Measurements from ENCODE around the gene FPR1. TPM values are rescaled to one million over a fixed set of nuclear protein-coding genes. Genes with fewer than 3 reads are reported as not detected.

The FPR1 gene
- total and polyA plus RNA-seq, 2 of the 13 experiments (the other 11 are each of a cell fraction or from before 2014, with no cell fraction given), result not detected

DNA sequence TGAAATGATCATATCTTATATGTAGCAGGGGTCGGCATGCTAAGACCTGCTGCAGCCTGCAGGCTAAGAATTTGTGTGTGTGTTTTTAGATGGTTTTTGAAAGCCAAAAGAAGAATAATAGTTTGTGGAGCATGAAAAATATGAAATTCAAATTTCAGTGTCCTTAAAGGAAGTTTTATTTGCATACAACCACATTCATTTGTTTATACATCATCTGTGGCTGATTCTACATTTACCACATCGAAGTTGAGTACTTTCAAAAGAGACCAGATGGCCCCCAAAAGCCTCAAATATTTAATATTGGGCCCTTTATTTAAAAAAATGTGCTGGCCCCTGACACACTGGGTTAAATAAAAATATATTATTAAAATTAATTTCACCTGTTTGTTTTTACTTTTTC is 29.2 kb downstream of the FPR1 start (continued):
- TF ChIP-seq THYN1 (CRISPR knock-in tag; IDR thresholded peaks at IDR 0.05; ENCODE audit: borderline replicate concordance, low read depth) (no peak), ARHGAP35 (CRISPR knock-in tag; IDR thresholded peaks at IDR 0.05; ENCODE audit: borderline replicate concordance) (no peak), KAT8 (CRISPR knock-in tag; IDR thresholded peaks at IDR 0.05) (no peak)
- TF ChIP-seq, protein P1, sequence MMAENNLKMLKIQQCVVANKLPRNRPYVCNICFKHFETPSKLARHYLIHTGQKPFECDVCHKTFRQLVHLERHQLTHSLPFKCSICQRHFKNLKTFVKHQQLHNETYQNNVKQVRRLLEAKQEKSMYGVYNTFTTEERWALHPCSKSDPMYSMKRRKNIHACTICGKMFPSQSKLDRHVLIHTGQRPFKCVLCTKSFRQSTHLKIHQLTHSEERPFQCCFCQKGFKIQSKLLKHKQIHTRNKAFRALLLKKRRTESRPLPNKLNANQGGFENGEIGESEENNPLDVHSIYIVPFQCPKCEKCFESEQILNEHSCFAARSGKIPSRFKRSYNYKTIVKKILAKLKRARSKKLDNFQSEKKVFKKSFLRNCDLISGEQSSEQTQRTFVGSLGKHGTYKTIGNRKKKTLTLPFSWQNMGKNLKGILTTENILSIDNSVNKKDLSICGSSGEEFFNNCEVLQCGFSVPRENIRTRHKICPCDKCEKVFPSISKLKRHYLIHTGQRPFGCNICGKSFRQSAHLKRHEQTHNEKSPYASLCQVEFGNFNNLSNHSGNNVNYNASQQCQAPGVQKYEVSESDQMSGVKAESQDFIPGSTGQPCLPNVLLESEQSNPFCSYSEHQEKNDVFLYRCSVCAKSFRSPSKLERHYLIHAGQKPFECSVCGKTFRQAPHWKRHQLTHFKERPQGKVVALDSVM (CRISPR knock-in tag; IDR thresholded peaks at IDR 0.05), result no peak

DNA sequence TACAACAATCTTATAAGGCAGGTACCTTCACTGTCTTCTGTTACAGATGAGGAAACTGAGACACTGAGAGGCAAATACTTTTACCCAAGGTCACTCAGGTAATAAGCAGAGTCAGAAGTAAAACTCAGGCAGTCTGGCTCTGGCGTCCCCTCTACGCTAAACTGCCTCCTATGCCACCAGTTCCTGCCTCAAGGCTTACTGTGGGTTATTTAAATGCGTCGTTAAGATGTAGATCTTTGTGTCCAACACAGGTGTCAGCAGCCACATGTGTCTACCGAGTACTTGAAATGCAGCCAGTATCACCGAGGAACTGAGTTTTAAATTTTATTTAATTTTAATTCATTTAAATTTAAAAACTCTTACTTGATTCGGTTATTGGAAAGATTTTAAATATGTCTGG is 29.8 kb downstream of the FPR1 start:
- ChIA-PET POLR2A (no interaction called here), CTCF (ENCODE audit: low intra/inter-chr PET ratio, low total read pairs) (no interaction called here)
- no peak for TF ChIP-seq ZNF3 (CRISPR knock-in tag; IDR thresholded peaks at IDR 0.05)
- no peak for TF ChIP-seq NFE2L1 (CRISPR knock-in tag; IDR thresholded peaks at IDR 0.05; ENCODE audit: borderline replicate concordance)
- no peak for TF ChIP-seq XRCC5 (optimal IDR thresholded peaks at IDR 0.05; ENCODE audit: low read length)
- no peak for TF ChIP-seq GTF3A (CRISPR knock-in tag; conservative IDR thresholded peaks at IDR 0.05)
- TF ChIP-seq ZFP82 (CRISPR knock-in tag; IDR thresholded peaks at IDR 0.05; ENCODE audit: borderline replicate concordance), result no peak
- TF ChIP-seq, protein P2, sequence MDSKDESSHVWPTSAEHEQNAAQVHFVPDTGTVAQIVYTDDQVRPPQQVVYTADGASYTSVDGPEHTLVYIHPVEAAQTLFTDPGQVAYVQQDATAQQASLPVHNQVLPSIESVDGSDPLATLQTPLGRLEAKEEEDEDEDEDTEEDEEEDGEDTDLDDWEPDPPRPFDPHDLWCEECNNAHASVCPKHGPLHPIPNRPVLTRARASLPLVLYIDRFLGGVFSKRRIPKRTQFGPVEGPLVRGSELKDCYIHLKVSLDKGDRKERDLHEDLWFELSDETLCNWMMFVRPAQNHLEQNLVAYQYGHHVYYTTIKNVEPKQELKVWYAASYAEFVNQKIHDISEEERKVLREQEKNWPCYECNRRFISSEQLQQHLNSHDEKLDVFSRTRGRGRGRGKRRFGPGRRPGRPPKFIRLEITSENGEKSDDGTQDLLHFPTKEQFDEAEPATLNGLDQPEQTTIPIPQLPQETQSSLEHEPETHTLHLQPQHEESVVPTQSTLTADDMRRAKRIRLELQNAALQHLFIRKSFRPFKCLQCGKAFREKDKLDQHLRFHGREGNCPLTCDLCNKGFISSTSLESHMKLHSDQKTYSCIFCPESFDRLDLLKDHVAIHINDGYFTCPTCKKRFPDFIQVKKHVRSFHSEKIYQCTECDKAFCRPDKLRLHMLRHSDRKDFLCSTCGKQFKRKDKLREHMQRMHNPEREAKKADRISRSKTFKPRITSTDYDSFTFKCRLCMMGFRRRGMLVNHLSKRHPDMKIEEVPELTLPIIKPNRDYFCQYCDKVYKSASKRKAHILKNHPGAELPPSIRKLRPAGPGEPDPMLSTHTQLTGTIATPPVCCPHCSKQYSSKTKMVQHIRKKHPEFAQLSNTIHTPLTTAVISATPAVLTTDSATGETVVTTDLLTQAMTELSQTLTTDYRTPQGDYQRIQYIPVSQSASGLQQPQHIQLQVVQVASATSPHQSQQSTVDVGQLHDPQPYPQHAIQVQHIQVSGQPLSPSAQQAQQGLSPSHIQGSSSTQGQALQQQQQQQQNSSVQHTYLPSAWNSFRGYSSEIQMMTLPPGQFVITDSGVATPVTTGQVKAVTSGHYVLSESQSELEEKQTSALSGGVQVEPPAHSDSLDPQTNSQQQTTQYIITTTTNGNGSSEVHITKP (CRISPR knock-in tag; IDR thresholded peaks at IDR 0.05; ENCODE audit: low read depth), result no peak
- TF ChIP-seq, protein P3, sequence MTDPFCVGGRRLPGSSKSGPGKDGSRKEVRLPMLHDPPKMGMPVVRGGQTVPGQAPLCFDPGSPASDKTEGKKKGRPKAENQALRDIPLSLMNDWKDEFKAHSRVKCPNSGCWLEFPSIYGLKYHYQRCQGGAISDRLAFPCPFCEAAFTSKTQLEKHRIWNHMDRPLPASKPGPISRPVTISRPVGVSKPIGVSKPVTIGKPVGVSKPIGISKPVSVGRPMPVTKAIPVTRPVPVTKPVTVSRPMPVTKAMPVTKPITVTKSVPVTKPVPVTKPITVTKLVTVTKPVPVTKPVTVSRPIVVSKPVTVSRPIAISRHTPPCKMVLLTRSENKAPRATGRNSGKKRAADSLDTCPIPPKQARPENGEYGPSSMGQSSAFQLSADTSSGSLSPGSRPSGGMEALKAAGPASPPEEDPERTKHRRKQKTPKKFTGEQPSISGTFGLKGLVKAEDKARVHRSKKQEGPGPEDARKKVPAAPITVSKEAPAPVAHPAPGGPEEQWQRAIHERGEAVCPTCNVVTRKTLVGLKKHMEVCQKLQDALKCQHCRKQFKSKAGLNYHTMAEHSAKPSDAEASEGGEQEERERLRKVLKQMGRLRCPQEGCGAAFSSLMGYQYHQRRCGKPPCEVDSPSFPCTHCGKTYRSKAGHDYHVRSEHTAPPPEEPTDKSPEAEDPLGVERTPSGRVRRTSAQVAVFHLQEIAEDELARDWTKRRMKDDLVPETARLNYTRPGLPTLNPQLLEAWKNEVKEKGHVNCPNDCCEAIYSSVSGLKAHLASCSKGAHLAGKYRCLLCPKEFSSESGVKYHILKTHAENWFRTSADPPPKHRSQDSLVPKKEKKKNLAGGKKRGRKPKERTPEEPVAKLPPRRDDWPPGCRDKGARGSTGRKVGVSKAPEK (CRISPR knock-in tag; IDR thresholded peaks at IDR 0.05; ENCODE audit: borderline replicate concordance), result no peak
- TF ChIP-seq CENPT (CRISPR knock-in tag; IDR thresholded peaks at IDR 0.05; ENCODE audit: low read depth), result no peak
- no peak for TF ChIP-seq CCAR2 (optimal IDR thresholded peaks at IDR 0.05; ENCODE audit: low read depth, low read length)
- in situ Hi-C loops (cut with HindIII; ENCODE audit: extremely low pct_ligation_motif_present, low pct_unique_long_range_greater_than_20kb) (no loop called here), intact Hi-C loops (cut with micrococcal nuclease; ENCODE audit: unreplicated experiment) (no loop called here)
- WGBS (ENCODE audit: low lambda C conversion rate), result 6% methylated on average over 7 of the region's 7 CpGs
- Histone ChIP-seq H3K27ac (ENCODE audit: extremely low read length, insufficient read depth, low read length) (no peak overlapping the region), H3K9ac (ENCODE audit: insufficient read depth, low read depth, low read length) (no peak overlapping the region), H3K4me3 (replicated peaks in 1 of 3; ENCODE audit: insufficient read depth in 1 of 3, low read depth in 2 of 3, low read length in 3 of 3) (no peak overlapping the region), H3K9me3 (ENCODE audit: low read length) (no peaks in the 10 kb centered on the region), H4K20me1 (ENCODE audit: insufficient read depth, low read length) (no peaks in the 10 kb centered on the region), H3K4me2 (ENCODE audit: low read depth, low read length) (no peak overlapping the region), H3K4me1 (ENCODE audit: insufficient read depth, low read length) (no peaks in the 10 kb centered on the region), H3K36me3 (replicated peaks in 1 of 2; ENCODE audit: control insufficient read depth in 1 of 2, insufficient read depth in 2 of 2, low read length in 2 of 2) (no peaks in the 10 kb centered on the region), H3K79me2 (ENCODE audit: insufficient read depth, low read length) (no peaks in the 10 kb centered on the region), H3K27me3 (ENCODE audit: control insufficient read depth in 1 of 2, insufficient read depth in 2 of 2, low read length in 2 of 2) (peaks cover 0 to 34% of the 10 kb centered on the region in 2 experiments), H2AFZ (ENCODE audit: low read length) (no peak overlapping the region)
- no TSS peak for BruUV-seq (replicated peaks)
- ATAC-seq (no peak), DNase-seq (ENCODE audit: low spot score) (no peak), FAIRE-seq (no peak)
